ENCODE measurements around the gene FITM1.

The FITM1 gene

DNA sequence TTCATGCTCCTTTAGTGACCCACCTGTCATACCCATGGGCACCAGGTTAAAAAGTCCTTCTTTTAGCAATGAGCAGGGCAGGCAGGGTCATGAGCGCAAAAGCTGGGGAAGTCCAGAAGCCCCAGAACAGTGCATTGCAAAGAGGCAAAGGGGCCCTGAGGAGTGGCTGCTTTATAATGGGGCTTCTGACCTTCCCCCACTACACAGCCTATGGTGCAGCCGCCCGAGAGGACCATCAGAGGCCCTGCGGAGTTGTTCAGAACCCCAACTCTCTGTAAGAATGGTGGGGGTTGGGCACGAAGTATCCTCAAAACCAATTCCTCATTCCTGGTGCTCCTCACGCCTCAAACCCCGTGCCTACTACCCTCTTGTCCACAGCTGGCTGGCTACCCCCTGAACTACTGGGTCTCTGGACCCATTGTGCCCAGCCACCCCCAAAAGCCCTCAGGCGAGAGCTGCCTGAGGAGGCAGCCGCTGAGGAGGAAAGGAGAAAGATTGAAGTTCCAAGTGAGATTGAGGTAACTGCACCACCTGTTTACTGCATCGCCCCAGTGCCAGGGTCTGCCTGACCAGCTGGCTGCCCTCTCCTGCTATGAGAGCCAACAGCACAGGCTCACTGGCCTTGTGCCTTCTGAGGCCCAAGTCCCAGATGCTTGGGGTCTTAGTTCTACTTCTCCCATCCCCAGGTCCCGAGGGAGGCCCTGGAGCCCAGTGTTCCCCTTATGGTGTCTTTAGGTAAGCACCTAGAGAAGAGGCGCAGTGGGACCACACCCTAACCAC is 48.1 kb downstream of the FITM1 start (continued):
- TF ChIP-seq, protein P1, sequence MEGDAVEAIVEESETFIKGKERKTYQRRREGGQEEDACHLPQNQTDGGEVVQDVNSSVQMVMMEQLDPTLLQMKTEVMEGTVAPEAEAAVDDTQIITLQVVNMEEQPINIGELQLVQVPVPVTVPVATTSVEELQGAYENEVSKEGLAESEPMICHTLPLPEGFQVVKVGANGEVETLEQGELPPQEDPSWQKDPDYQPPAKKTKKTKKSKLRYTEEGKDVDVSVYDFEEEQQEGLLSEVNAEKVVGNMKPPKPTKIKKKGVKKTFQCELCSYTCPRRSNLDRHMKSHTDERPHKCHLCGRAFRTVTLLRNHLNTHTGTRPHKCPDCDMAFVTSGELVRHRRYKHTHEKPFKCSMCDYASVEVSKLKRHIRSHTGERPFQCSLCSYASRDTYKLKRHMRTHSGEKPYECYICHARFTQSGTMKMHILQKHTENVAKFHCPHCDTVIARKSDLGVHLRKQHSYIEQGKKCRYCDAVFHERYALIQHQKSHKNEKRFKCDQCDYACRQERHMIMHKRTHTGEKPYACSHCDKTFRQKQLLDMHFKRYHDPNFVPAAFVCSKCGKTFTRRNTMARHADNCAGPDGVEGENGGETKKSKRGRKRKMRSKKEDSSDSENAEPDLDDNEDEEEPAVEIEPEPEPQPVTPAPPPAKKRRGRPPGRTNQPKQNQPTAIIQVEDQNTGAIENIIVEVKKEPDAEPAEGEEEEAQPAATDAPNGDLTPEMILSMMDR (tag by site-specific recombination; IDR thresholded peaks at IDR 0.05): no peak
- TF ChIP-seq ZNF639 (tag by site-specific recombination; IDR thresholded peaks at IDR 0.05): no peak
- no peak for TF ChIP-seq BCL11A (tag by site-specific recombination; IDR thresholded peaks at IDR 0.05; ENCODE audit: low read depth)
- no peak for TF ChIP-seq ZSCAN5A (tag by site-specific recombination; IDR thresholded peaks at IDR 0.05)

- no peak overlapping the region for H3K4me3 ChIP-seq (ENCODE audit: low read depth, low read length)
- peaks cover 0 to 78% of the 10 kb centered on the region in 2 experiments; a peak in 2 of 3 replicates for H3K36me3 ChIP-seq (ENCODE audit: control insufficient read depth in 2 of 2, insufficient read depth in 1 of 2, low read length in 2 of 2)
- TF ChIP-seq ZNF600 (tag by site-specific recombination; IDR thresholded peaks at IDR 0.05) (no peak), EGR2 (tag by site-specific recombination; IDR thresholded peaks at IDR 0.05; ENCODE audit: low read depth) (peak; percentile 77), GLI4 (tag by site-specific recombination; IDR thresholded peaks at IDR 0.05) (no peak), ZFHX2 (tag by site-specific recombination; conservative IDR thresholded peaks at IDR 0.05) (0 out of 2 replicates have a peak, but pooled peaks have one; percentile 11)
- CTCF ChIA-PET: interaction anchor here (0.6 to 1.7 kb wide), 2 partner anchors 121 to 153 kb away, joined by 4 to 5 read pairs; no protein-coding TSS in a partner anchor
- no peaks in the 10 kb centered on the region for H3K4me1 ChIP-seq (ENCODE audit: control insufficient read depth, insufficient read depth, low read length)
- no peak overlapping the region for H3K27ac ChIP-seq (ENCODE audit: extremely low read depth, low read depth, low read length)
- no peaks in the 10 kb centered on the region for H3K9me3 ChIP-seq (ENCODE audit: control insufficient read depth, insufficient read depth, low read depth, low read length)
- POLR2A ChIA-PET: interaction anchor here (1.0 to 2.0 kb wide), 4 partner anchors 9 to 66 kb away, joined by 3 to 8 read pairs (median 4); partner anchors contain the start of gene IRF9
Measured at GRCh38 chr14:24179294-24179960, 49.0 kb downstream of the FITM1 start.

GRCh38 chr14:24179961-24180796 is 49.7 kb downstream of the FITM1 start:
- no peak overlapping the region for H3K4me3 ChIP-seq (ENCODE audit: low read depth, low read length)
- no peaks in the 10 kb centered on the region for H3K9me3 ChIP-seq (ENCODE audit: control insufficient read depth, insufficient read depth, low read depth, low read length)
- H3K4me1 ChIP-seq (ENCODE audit: control insufficient read depth, insufficient read depth, low read length): no peaks in the 10 kb centered on the region
- peaks cover 0 to 86% of the 10 kb centered on the region in 2 experiments; a peak in 2 of 3 replicates for H3K36me3 ChIP-seq (ENCODE audit: control insufficient read depth in 2 of 2, insufficient read depth in 1 of 2, low read length in 2 of 2)
- ChIA-PET CTCF (interaction anchor here (0.8 to 1.7 kb wide), 2 partner anchors 19 to 122 kb away, joined by 3 to 5 read pairs; partner anchors contain the start of gene IRF9), POLR2A (interaction anchor here (1.0 to 2.0 kb wide), 6 partner anchors 10 to 86 kb away, joined by 3 to 8 read pairs (median 3); partner anchors contain the start of genes IRF9, MDP1 and PCK2)
- H3K27ac ChIP-seq (ENCODE audit: extremely low read depth, low read depth, low read length): no peak overlapping the region; the same call in 1 of the 2 replicates
- TF ChIP-seq ZNF677 (tag by site-specific recombination; IDR thresholded peaks at IDR 0.05): no peak
- TF ChIP-seq WT1 (tag by site-specific recombination; IDR thresholded peaks at IDR 0.05): no peak
- TF ChIP-seq ZNF184 (tag by site-specific recombination; IDR thresholded peaks at IDR 0.05): no peak
- TF ChIP-seq ZFHX2 (tag by site-specific recombination; conservative IDR thresholded peaks at IDR 0.05): no peak
- TF ChIP-seq ZXDB (tag by site-specific recombination; IDR thresholded peaks at IDR 0.05): no peak
- no peak for TF ChIP-seq ZNF473 (tag by site-specific recombination; IDR thresholded peaks at IDR 0.05)
- no peak for TF ChIP-seq ZNF391 (tag by site-specific recombination; IDR thresholded peaks at IDR 0.05; ENCODE audit: borderline replicate concordance, low read depth)
- no peak for TF ChIP-seq ZNF169 (tag by site-specific recombination; IDR thresholded peaks at IDR 0.05)
- TF ChIP-seq ZBTB26 (tag by site-specific recombination; optimal IDR thresholded peaks at IDR 0.05): no peak
- TF ChIP-seq SP3 (tag by site-specific recombination; IDR thresholded peaks at IDR 0.05): no peak
- TF ChIP-seq KLF1 (tag by site-specific recombination; IDR thresholded peaks at IDR 0.05): no peak
- 0 out of 2 replicates have a peak, but pooled peaks have one; percentile 42 for TF ChIP-seq ZNF2 (tag by site-specific recombination; IDR thresholded peaks at IDR 0.05)
- no peak for TF ChIP-seq HOXD13 (CRISPR knock-in tag; IDR thresholded peaks at IDR 0.05; ENCODE audit: borderline replicate concordance)

Measured in HEK293 (cell line).